Body of pancreas (tissue), 4 donors: ENCODE measurements around the gene CYP4Z1. TPM values are rescaled to one million over a fixed set of nuclear protein-coding genes. Genes with fewer than 3 reads are reported as not detected.

Source experiments
- ATAC-seq: fragments of 150-250 bp; one replicate; pipeline ENCODE4 v1.9.1; 2016
- DNase-seq, 4 donors: peaks; one replicate each; pipeline ENCODE4 v3.0.0-alpha.2; 2019
- H3K27ac ChIP-seq, 4 donors: fragments of 200-600 bp; sonication (generic); 1 replicate in 3 of 4; 2 replicates in 1 of 4; pipeline versions ENCODE4 v1.5.1 to v1.6.1; 2016 to 2019; ENCODE audit warnings: mild to moderate bottlenecking in 1 of 4, mixed read lengths in 1 of 4, moderate library complexity in 1 of 4
- H3K27me3 ChIP-seq, 2 donors: fragments of 200-600 bp; sonication (generic); one replicate each; pipeline ENCODE4 v1.6.0; 2016; ENCODE audit warnings: mild to moderate bottlenecking in 1 of 2
- H3K36me3 ChIP-seq, 2 donors: fragments of 200-600 bp; sonication (generic); replicated peaks in 1 of 2; 2 replicates each; pipeline ENCODE4 v1.5.1; 2016; ENCODE audit warnings: low read depth in 2 of 2; ENCODE audit not compliant: insufficient read depth in 1 of 2
- H3K4me1 ChIP-seq: fragments of 200-600 bp; sonication (generic); one replicate; pipeline ENCODE4 v1.6.0; 2016
- H3K4me3 ChIP-seq, 2 donors: fragments of 200-600 bp; sonication (generic); 1 replicate in 1 of 2; 2 replicates in 1 of 2; pipeline ENCODE4 v1.5.1; 2016 to 2019
- H3K9me3 ChIP-seq, 3 donors: fragments of 200-600 bp; sonication (generic); 1 replicate in 2 of 3; 2 replicates in 1 of 3; pipeline ENCODE4 v1.5.1; 2016
- POLR2A ChIP-seq, 3 donors: fragments of 450-650 bp; IDR thresholded peaks; one replicate each; pipeline ENCODE4 v1.6.1; 2016; ENCODE audit warnings: antibody characterized with exemption in 3 of 3, mild to moderate bottlenecking in 2 of 3
- intact Hi-C: fragments of 100-400 bp; cut with DNase I; formaldehyde crosslinking; loops from one replicate; pipeline ENCODE4 v1.15.1; 2023
- total RNA-seq, 2 donors: library from RNA; depleted of rRNA; stranded (reverse); fragments of >200 nt; gene quantifications; one replicate each; pipeline ENCODE4 v1.1.0, GENCODE V29; 2016
- TF ChIP-seq, protein P1 (sequence below), 7 experiments: fragments of 450-650 bp in 4 of 7; fragments of 200-600 bp in 3 of 7; sonication (generic) in 3 of 7; IDR thresholded peaks; one replicate each; pipeline ENCODE4 v1.5.1; 2016 to 2019; ENCODE audit warnings: antibody characterized with exemption in 7 of 7

Gene CYP4Z1
- total RNA-seq, 2 donors from 2014 or later: 0.52 to 2.3 TPM

DNA sequence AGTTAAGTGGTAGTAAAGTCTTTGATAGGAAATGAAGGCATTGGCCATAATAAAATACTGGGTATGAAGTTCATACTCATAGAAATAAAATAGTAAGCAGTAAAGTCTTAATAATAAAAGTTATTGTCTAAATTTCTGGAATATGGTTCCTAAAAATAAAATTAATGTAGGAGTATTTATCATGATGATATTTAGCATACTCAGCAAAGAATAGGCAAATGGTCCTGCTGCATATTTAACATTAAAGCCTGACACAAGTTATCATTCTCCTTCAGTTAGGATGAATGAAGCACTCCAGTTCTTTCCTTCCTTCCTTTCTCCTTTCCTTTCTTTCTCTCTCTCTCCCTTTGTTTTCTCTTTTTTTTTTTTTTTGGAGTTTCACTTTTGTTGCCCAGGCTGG is 97.5 kb downstream of the CYP4Z1 start:
- ATAC-seq (no peak), DNase-seq (no peak)
- TF ChIP-seq POLR2A (IDR thresholded peaks at IDR 0.05): no peak
- TF ChIP-seq, protein P1, sequence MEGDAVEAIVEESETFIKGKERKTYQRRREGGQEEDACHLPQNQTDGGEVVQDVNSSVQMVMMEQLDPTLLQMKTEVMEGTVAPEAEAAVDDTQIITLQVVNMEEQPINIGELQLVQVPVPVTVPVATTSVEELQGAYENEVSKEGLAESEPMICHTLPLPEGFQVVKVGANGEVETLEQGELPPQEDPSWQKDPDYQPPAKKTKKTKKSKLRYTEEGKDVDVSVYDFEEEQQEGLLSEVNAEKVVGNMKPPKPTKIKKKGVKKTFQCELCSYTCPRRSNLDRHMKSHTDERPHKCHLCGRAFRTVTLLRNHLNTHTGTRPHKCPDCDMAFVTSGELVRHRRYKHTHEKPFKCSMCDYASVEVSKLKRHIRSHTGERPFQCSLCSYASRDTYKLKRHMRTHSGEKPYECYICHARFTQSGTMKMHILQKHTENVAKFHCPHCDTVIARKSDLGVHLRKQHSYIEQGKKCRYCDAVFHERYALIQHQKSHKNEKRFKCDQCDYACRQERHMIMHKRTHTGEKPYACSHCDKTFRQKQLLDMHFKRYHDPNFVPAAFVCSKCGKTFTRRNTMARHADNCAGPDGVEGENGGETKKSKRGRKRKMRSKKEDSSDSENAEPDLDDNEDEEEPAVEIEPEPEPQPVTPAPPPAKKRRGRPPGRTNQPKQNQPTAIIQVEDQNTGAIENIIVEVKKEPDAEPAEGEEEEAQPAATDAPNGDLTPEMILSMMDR (IDR thresholded peaks at IDR 0.05): no peak
- intact Hi-C loops: no loop called here
- Histone ChIP-seq H3K9me3 (no peaks in the 10 kb centered on the region), H3K36me3 (no peaks in the 10 kb centered on the region), H3K4me1 (no peaks in the 10 kb centered on the region), H3K4me3 (no peak overlapping the region), H3K27me3 (no peaks in the 10 kb centered on the region), H3K27ac (no peak overlapping the region)

Other genes with a start within 250 kb of the CYP4Z1 start
- gene CYP4A11, start 125.8 kb upstream of the CYP4Z1 start, total RNA-seq: under 1 TPM in 1 of 2 donors, not detected in 1; 0.78 TPM
- gene CYP4X1, start 43.6 kb upstream of the CYP4Z1 start, total RNA-seq: 10 to 100 TPM in 1 of 2 donors, 1 to 10 TPM in 1; 1.8 to 14.2 TPM
- gene CYP4A22, start 70.2 kb downstream of the CYP4Z1 start, total RNA-seq: not detected
- 10 to 100 TPM; 54.2 to 56.4 TPM for gene PDZK1IP1, start 122.8 kb downstream of the CYP4Z1 start, total RNA-seq
- 1 to 10 TPM; 2.3 to 2.6 TPM for gene TAL1, start 165.0 kb downstream of the CYP4Z1 start, total RNA-seq
- under 1 TPM in 1 of 2 donors, not detected in 1; 0.52 TPM for gene STIL, start 246.9 kb downstream of the CYP4Z1 start, total RNA-seq